Activated CD8-positive, alpha-beta T cell treated with anti-CD3 and anti-CD28 coated beads for 36 hours (primary cell): ENCODE measurements around the gene ADAMTS13. TPM values are rescaled to one million over a fixed set of nuclear protein-coding genes. Genes with fewer than 3 reads are reported as not detected.
A peak's percentile ranks its signal among the peaks of the same experiment; 100 is the strongest.
"Not testable (repeated sequence)": the region's sequence is repeated elsewhere in the genome, so short reads cannot be mapped to it uniquely, and the experiment has no call there.

Source experiments
- ATAC-seq: fragments of 200-7000 bp; cut with Tn5 transposase; one replicate; pipeline ENCODE4 v1.10.0; 2021; ENCODE audit warnings: mild to moderate bottlenecking, moderate library complexity
- CTCF ChIA-PET: fragments of 350-600 bp; sonication (Branson Sonifier 250); formaldehyde crosslinking; loops from one replicate; lab custom pipeline; 2021; ENCODE audit warnings: antibody characterized with exemption; lab: Charles Lee
- POLR2A ChIA-PET: fragments of 350-600 bp; sonication (Branson Sonifier 250); formaldehyde crosslinking; loops from one replicate; lab custom pipeline; 2021; ENCODE audit warnings: antibody characterized with exemption; lab: Charles Lee
- DNase-seq: peaks from one replicate; pipeline ENCODE4 v3.0.0-alpha.2; 2020
- H3K27ac Mint-ChIP-seq: one replicate; pipeline ENCODE4 v1.8.0; 2021; ENCODE audit warnings: mild to moderate bottlenecking, mixed read lengths
- H3K27me3 Mint-ChIP-seq: one replicate; pipeline ENCODE4 v1.8.0; 2021; ENCODE audit warnings: mixed read lengths
- H3K36me3 Mint-ChIP-seq: one replicate; pipeline ENCODE4 v1.8.0; 2021; ENCODE audit warnings: low read depth, mixed read lengths
- H3K4me1 Mint-ChIP-seq: one replicate; pipeline ENCODE4 v1.8.0; 2021; ENCODE audit warnings: low read depth, mixed read lengths
- H3K4me3 Mint-ChIP-seq: one replicate; pipeline ENCODE4 v1.8.0; 2021; ENCODE audit warnings: mild to moderate bottlenecking, moderate library complexity, mixed read lengths
- H3K9me3 Mint-ChIP-seq: one replicate; pipeline ENCODE4 v1.8.0; 2021; ENCODE audit warnings: mixed read lengths
- intact Hi-C: fragments of 100-400 bp; cut with micrococcal nuclease; formaldehyde crosslinking; loops from one replicate; pipeline ENCODE4 v1.10.0; 2022
- total RNA-seq, 2 experiments: library from RNA; stranded (reverse); gene quantifications; one replicate each; pipeline ENCODE4 v1.2.3, GENCODE V29; 2021
- TF ChIP-seq, protein P1 (sequence below): fragments of 200-600 bp; IDR thresholded peaks from one replicate; pipeline ENCODE4 v1.8.0; 2022; ENCODE audit warnings: antibody characterized with exemption, mild to moderate bottlenecking

The ADAMTS13 gene
- total RNA-seq, 2 experiments from 2014 or later = 2.5 to 2.9 TPM

- TF ChIP-seq, protein P1, sequence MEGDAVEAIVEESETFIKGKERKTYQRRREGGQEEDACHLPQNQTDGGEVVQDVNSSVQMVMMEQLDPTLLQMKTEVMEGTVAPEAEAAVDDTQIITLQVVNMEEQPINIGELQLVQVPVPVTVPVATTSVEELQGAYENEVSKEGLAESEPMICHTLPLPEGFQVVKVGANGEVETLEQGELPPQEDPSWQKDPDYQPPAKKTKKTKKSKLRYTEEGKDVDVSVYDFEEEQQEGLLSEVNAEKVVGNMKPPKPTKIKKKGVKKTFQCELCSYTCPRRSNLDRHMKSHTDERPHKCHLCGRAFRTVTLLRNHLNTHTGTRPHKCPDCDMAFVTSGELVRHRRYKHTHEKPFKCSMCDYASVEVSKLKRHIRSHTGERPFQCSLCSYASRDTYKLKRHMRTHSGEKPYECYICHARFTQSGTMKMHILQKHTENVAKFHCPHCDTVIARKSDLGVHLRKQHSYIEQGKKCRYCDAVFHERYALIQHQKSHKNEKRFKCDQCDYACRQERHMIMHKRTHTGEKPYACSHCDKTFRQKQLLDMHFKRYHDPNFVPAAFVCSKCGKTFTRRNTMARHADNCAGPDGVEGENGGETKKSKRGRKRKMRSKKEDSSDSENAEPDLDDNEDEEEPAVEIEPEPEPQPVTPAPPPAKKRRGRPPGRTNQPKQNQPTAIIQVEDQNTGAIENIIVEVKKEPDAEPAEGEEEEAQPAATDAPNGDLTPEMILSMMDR = no peak
- peak; percentile 73 for ATAC-seq
- Mint-ChIP-seq H3K27ac (peak within 1 kb of the TSS; percentile 98), H3K36me3 (peaks cover 37% of the 10 kb centered on the region), H3K4me1 (peaks cover 34% of the 10 kb centered on the region), H3K27me3 (no peaks in the 10 kb centered on the region), H3K4me3 (peak within 1 kb of the TSS; percentile 99), H3K9me3 (no peaks in the 10 kb centered on the region)
- ChIA-PET POLR2A (interaction anchor here (0.7 to 28.8 kb wide), 15 partner anchors 9 to 226 kb away, joined by 3 to 872 read pairs (median 4); partner anchors contain the start of genes MED22, RPL7A, SURF1 and SURF2), CTCF (interaction anchor here (0.9 to 2.9 kb wide), 8 partner anchors 17 to 232 kb away, joined by 3 to 15 read pairs (median 4); no protein-coding TSS in a partner anchor)
- peak; percentile 96 for DNase-seq
- intact Hi-C loops = loop anchor here (10.0 kb wide), 1 partner anchor 109 kb away; no protein-coding TSS in a partner anchor
Observed at GRCh38 chr9:133375724-133376654, 46.2 kb upstream of the ADAMTS13 start, which contains the start of the genes STKLD1 and SURF4. STKLD1 (plus strand) TSS chr9:133376366; CDS start chr9:133376474, 108 bp downstream. SURF4 (minus strand) TSS chr9:133376060; CDS start chr9:133375969, 91 bp downstream.

GRCh38 chr9:133377280-133377679 lies 44.9 kb upstream of the ADAMTS13 start:
- H3K36me3 Mint-ChIP-seq = peaks cover 26% of the 10 kb centered on the region
- not testable (repeated sequence) for ATAC-seq, DNase-seq, H3K27me3 Mint-ChIP-seq, H3K9me3 Mint-ChIP-seq, H3K27ac Mint-ChIP-seq
- peaks cover 21% of the 10 kb centered on the region for H3K4me1 Mint-ChIP-seq
- intact Hi-C loops = loop anchor here (10.0 kb wide), 1 partner anchor 108 kb away; no protein-coding TSS in a partner anchor
- POLR2A ChIA-PET = interaction anchor here (1.0 to 1.8 kb wide), 9 partner anchors 9 to 35 kb away, joined by 3 to 9 read pairs (median 4); partner anchors contain the start of genes MED22, RPL7A, SURF1 and SURF2
- H3K4me3 Mint-ChIP-seq = peak overlapping the region; percentile 54
- CTCF ChIA-PET = interaction anchor here (0.7 to 2.1 kb wide), 7 partner anchors 17 to 233 kb away, joined by 3 to 6 read pairs (median 4); no protein-coding TSS in a partner anchor

- Mint-ChIP-seq H3K4me3 (no peak overlapping the region), H3K9me3 (no peaks in the 10 kb centered on the region), H3K36me3 (peaks cover 21% of the 10 kb centered on the region), H3K4me1 (peaks cover 16% of the 10 kb centered on the region), H3K27ac (no peak overlapping the region), H3K27me3 (no peaks in the 10 kb centered on the region)
- intact Hi-C loops = loop anchor here (10.0 kb wide), 1 partner anchor 107 kb away; no protein-coding TSS in a partner anchor
- POLR2A ChIA-PET = interaction anchor here (1.4 to 1.8 kb wide), 6 partner anchors 10 to 36 kb away, joined by 3 to 9 read pairs (median 4); partner anchors contain the start of genes MED22 and RPL7A
- ATAC-seq (no peak), DNase-seq (no peak)
- TF ChIP-seq, protein P1 = no peak
- CTCF ChIA-PET = interaction anchor here (0.7 to 2.1 kb wide), 4 partner anchors 18 to 231 kb away, joined by 3 to 6 read pairs (median 4); no protein-coding TSS in a partner anchor
Observed at GRCh38 chr9:133377721-133378216, 44.4 kb upstream of the ADAMTS13 start.

DNA sequence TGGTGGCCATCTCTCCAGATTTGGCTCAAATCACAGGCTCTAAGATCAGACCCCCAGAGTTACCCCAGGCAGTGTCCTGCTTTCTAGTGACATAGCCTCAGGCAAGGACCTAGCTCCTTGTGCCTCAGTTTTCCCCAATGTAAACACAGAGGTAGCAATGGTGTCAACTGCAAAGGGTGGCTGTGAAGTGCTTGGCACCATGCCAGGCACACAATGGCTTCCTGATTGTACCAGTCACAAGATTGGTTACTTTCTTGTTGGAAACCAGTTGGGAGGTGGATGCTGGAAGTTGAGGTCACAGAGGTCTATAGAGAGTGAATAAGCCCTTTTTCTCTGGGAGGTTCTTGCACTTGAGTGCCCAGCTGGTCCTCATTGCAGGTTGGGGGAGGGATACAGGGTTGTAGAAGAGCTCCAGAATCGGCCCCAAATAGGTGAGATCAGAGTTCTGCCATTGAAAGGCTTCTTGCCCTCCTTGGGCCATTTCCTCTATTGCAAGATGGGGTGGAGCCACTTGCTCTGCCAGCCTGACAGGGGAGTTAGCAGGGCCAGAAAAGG lies 43.7 kb upstream of the ADAMTS13 start:
- H3K27ac Mint-ChIP-seq = no peak overlapping the region
- ATAC-seq = no peak
- POLR2A ChIA-PET = interaction anchor here (1.4 to 1.8 kb wide), 4 partner anchors 11 to 36 kb away, joined by 3 to 5 read pairs (median 4); partner anchors contain the start of genes MED22 and RPL7A

More for the DNA sequence above, 43.7 kb upstream of the ADAMTS13 start:
- Mint-ChIP-seq H3K9me3 (no peaks in the 10 kb centered on the region), H3K27me3 (no peaks in the 10 kb centered on the region), H3K36me3 (peaks cover 14% of the 10 kb centered on the region), H3K4me3 (no peak overlapping the region), H3K4me1 (peaks cover 9% of the 10 kb centered on the region)
- intact Hi-C loops = loop anchor here (10.0 kb wide), 1 partner anchor 106 kb away; no protein-coding TSS in a partner anchor
- TF ChIP-seq, protein P1 = no peak
- no peak for DNase-seq
- CTCF ChIA-PET = interaction anchor here (0.6 to 2.1 kb wide), 3 partner anchors 25 to 231 kb away, joined by 3 to 6 read pairs (median 3); no protein-coding TSS in a partner anchor
